Activated T-helper 2 cell treated with anti-CD3 and anti-CD28 coated beads, Interferon-gamma antibody, Interleukin-2, Interleukin-4, amounts not matched to agents 10 μg/mL and 5 μg/mL and 100 μg/mL, durations not matched to agents 14 hours and 24 hours and 36 hours (primary cell): Measurements from ENCODE around the gene TBX1. TPM values are rescaled to one million over a fixed set of nuclear protein-coding genes. Genes with fewer than 3 reads are reported as not detected.

Experiments used
- DNase-seq: peaks from one replicate; pipeline ENCODE4 v3.0.0; 2021; ENCODE audit warnings: low spot score
- H3K27ac Mint-ChIP-seq: one replicate; pipeline ENCODE4 v1.8.0; 2021; ENCODE audit warnings: mixed read lengths
- H3K27me3 Mint-ChIP-seq: one replicate; pipeline ENCODE4 v1.8.0; 2021; ENCODE audit warnings: low read depth, mixed read lengths
- H3K36me3 Mint-ChIP-seq: one replicate; pipeline ENCODE4 v1.8.0; 2021; ENCODE audit warnings: low read depth, mixed read lengths
- H3K4me1 Mint-ChIP-seq: one replicate; pipeline ENCODE4 v1.8.0; 2021; ENCODE audit warnings: low read depth, mixed read lengths
- H3K4me3 Mint-ChIP-seq: one replicate; pipeline ENCODE4 v1.8.0; 2021; ENCODE audit warnings: low read depth, mild to moderate bottlenecking, moderate library complexity, mixed read lengths
- H3K9me3 Mint-ChIP-seq: one replicate; pipeline ENCODE4 v1.8.0; 2021; ENCODE audit warnings: mixed read lengths
- intact Hi-C: fragments of 100-400 bp; cut with micrococcal nuclease; formaldehyde crosslinking; loops from one replicate; pipeline ENCODE4 v1.15.1; 2023
- total RNA-seq: library from RNA; stranded (reverse); gene quantifications from 2 replicates; pipeline ENCODE4 v1.2.3, GENCODE V29; 2022

The TBX1 gene
- total RNA-seq, 1 donor from 2014 or later, result 0.32 TPM

GRCh38 chr22:19719050-19719482, 41.5 kb upstream of the TBX1 start:
- intact Hi-C loops, result loop anchor here (5.0 kb wide), 1 partner anchor 38 kb away; no protein-coding TSS in a partner anchor
- H3K4me3 Mint-ChIP-seq, result peak overlapping the region; percentile 64
- no peaks in the 10 kb centered on the region for H3K36me3 Mint-ChIP-seq
- H3K27ac Mint-ChIP-seq, result no peak overlapping the region
- H3K4me1 Mint-ChIP-seq, result peaks cover 2% of the 10 kb centered on the region
- no peaks in the 10 kb centered on the region for H3K9me3 Mint-ChIP-seq
- DNase-seq, result no peak
- peaks cover 41% of the 10 kb centered on the region for H3K27me3 Mint-ChIP-seq

GRCh38 chr22:19719488-19720021, 41.0 kb upstream of the TBX1 start:
- Mint-ChIP-seq H3K36me3 (no peaks in the 10 kb centered on the region), H3K4me3 (peak overlapping the region; percentile 64), H3K9me3 (no peaks in the 10 kb centered on the region), H3K27me3 (peaks cover 43% of the 10 kb centered on the region), H3K27ac (no peak overlapping the region), H3K4me1 (peaks cover 2% of the 10 kb centered on the region)
- intact Hi-C loops, result loop anchor here (5.0 kb wide), 2 partner anchors 38 to 48 kb away; no protein-coding TSS in a partner anchor
- DNase-seq, result no peak

GRCh38 chr22:19720150-19720827, 40.3 kb upstream of the TBX1 start:
- no peaks in the 10 kb centered on the region for H3K36me3 Mint-ChIP-seq
- peaks cover 2% of the 10 kb centered on the region for H3K4me1 Mint-ChIP-seq
- H3K4me3 Mint-ChIP-seq, result no peak overlapping the region
- no peaks in the 10 kb centered on the region for H3K9me3 Mint-ChIP-seq
- intact Hi-C loops, result loop anchor here (5.0 kb wide), 1 partner anchor 47 kb away; no protein-coding TSS in a partner anchor
- peaks cover 48% of the 10 kb centered on the region for H3K27me3 Mint-ChIP-seq
- DNase-seq, result no peak
- no peak overlapping the region for H3K27ac Mint-ChIP-seq

GRCh38 chr22:19720999-19721329, 39.6 kb upstream of the TBX1 start:
- intact Hi-C loops, result loop anchor here (5.0 kb wide), 1 partner anchor 46 kb away; no protein-coding TSS in a partner anchor
- H3K27ac Mint-ChIP-seq, result no peak overlapping the region
- H3K4me3 Mint-ChIP-seq, result no peak overlapping the region
- no peak for DNase-seq
- peaks cover 49% of the 10 kb centered on the region for H3K27me3 Mint-ChIP-seq
- H3K4me1 Mint-ChIP-seq, result peaks cover 2% of the 10 kb centered on the region
- no peaks in the 10 kb centered on the region for H3K36me3 Mint-ChIP-seq
- H3K9me3 Mint-ChIP-seq, result no peaks in the 10 kb centered on the region

- H3K27ac Mint-ChIP-seq, result no peak overlapping the region
- H3K4me1 Mint-ChIP-seq, result peaks cover 2% of the 10 kb centered on the region
- no peak for DNase-seq
- no peaks in the 10 kb centered on the region for H3K9me3 Mint-ChIP-seq
- intact Hi-C loops, result loop anchor here (5.0 kb wide), 1 partner anchor 46 kb away; no protein-coding TSS in a partner anchor
- peaks cover 47% of the 10 kb centered on the region for H3K27me3 Mint-ChIP-seq
- H3K4me3 Mint-ChIP-seq, result no peak overlapping the region
- H3K36me3 Mint-ChIP-seq, result no peaks in the 10 kb centered on the region
Observed at GRCh38 chr22:19721330-19722177, 39.0 kb upstream of the TBX1 start.

GRCh38 chr22:19722178-19722981, 38.2 kb upstream of the TBX1 start:
- no peak overlapping the region for H3K4me3 Mint-ChIP-seq
- no peaks in the 10 kb centered on the region for H3K9me3 Mint-ChIP-seq
- intact Hi-C loops, result loop anchor here (5.0 kb wide), 1 partner anchor 45 kb away; no protein-coding TSS in a partner anchor
- peaks cover 47% of the 10 kb centered on the region for H3K27me3 Mint-ChIP-seq
- H3K36me3 Mint-ChIP-seq, result no peaks in the 10 kb centered on the region
- H3K27ac Mint-ChIP-seq, result no peak overlapping the region
- no peak for DNase-seq
- H3K4me1 Mint-ChIP-seq, result peaks cover 2% of the 10 kb centered on the region

- H3K36me3 Mint-ChIP-seq, result no peaks in the 10 kb centered on the region
- no peak overlapping the region for H3K4me3 Mint-ChIP-seq
- no peak for DNase-seq
- no peaks in the 10 kb centered on the region for H3K9me3 Mint-ChIP-seq
- no peaks in the 10 kb centered on the region for H3K4me1 Mint-ChIP-seq
- intact Hi-C loops, result loop anchor here (5.0 kb wide), 1 partner anchor 44 kb away; no protein-coding TSS in a partner anchor
- H3K27me3 Mint-ChIP-seq, result peaks cover 48% of the 10 kb centered on the region
- no peak overlapping the region for H3K27ac Mint-ChIP-seq
Observed at GRCh38 chr22:19722982-19723231, 37.7 kb upstream of the TBX1 start.

- H3K36me3 Mint-ChIP-seq, result no peaks in the 10 kb centered on the region
- H3K9me3 Mint-ChIP-seq, result no peaks in the 10 kb centered on the region
- H3K4me1 Mint-ChIP-seq, result no peaks in the 10 kb centered on the region
- H3K4me3 Mint-ChIP-seq, result peak within 1 kb of the TSS; percentile 8
- DNase-seq, result no peak
- H3K27me3 Mint-ChIP-seq, result peaks cover 49% of the 10 kb centered on the region
- H3K27ac Mint-ChIP-seq, result no peak within 1 kb of the TSS
- intact Hi-C loops, result loop anchor here (5.0 kb wide), 1 partner anchor 44 kb away; no protein-coding TSS in a partner anchor
Observed at GRCh38 chr22:19723232-19723982, 37.2 kb upstream of the TBX1 start, which contains the start of gene GP1BB. TSS of gene GP1BB (plus strand) at chr22:19723539. CDS start at chr22:19723570, 31 bp downstream.

GRCh38 chr22:19723983-19724827, 36.4 kb upstream of the TBX1 start:
- Mint-ChIP-seq H3K36me3 (no peaks in the 10 kb centered on the region), H3K27me3 (peaks cover 48% of the 10 kb centered on the region), H3K27ac (no peak overlapping the region), H3K4me1 (no peaks in the 10 kb centered on the region), H3K4me3 (no peak overlapping the region), H3K9me3 (no peaks in the 10 kb centered on the region)
- peak; percentile 19 for DNase-seq
- intact Hi-C loops, result loop anchor here (5.0 kb wide), 1 partner anchor 43 kb away; no protein-coding TSS in a partner anchor

GRCh38 chr22:19724927-19725661, 35.5 kb upstream of the TBX1 start:
- Mint-ChIP-seq H3K36me3 (no peaks in the 10 kb centered on the region), H3K4me1 (no peaks in the 10 kb centered on the region), H3K27me3 (peaks cover 40% of the 10 kb centered on the region), H3K27ac (no peak overlapping the region), H3K4me3 (no peak overlapping the region), H3K9me3 (no peaks in the 10 kb centered on the region)
- intact Hi-C loops, result loop anchor here (5.0 kb wide), 1 partner anchor 42 kb away; no protein-coding TSS in a partner anchor
- DNase-seq, result no peak
